ENCODE results near the gene NYNRIN.

Gene NYNRIN

GRCh38 chr14:24456980-24457379 is 58.2 kb downstream of the NYNRIN start:
- Histone ChIP-seq H3K9ac (ENCODE audit: low read depth in 1 of 2, low read length in 2 of 2) (no peak overlapping the region), H3K27me3 (ENCODE audit: control insufficient read depth in 1 of 2, insufficient read depth in 2 of 2, low read length in 2 of 2) (no peaks in the 10 kb centered on the region), H3K9me3 (ENCODE audit: control insufficient read depth in 1 of 2, low read length in 2 of 2) (no peaks in the 10 kb centered on the region), H3K27ac (ENCODE audit: low read depth, low read length) (no peak overlapping the region), H3K36me3 (ENCODE audit: control insufficient read depth in 1 of 2, insufficient read depth in 2 of 2, low read length in 2 of 2) (no peaks in the 10 kb centered on the region), H3K4me3 (ENCODE audit: low read depth in 1 of 2, low read length in 2 of 2) (no peak overlapping the region), H3K4me1 (ENCODE audit: control insufficient read depth in 1 of 2, insufficient read depth in 2 of 2, low read length in 2 of 2) (no peaks in the 10 kb centered on the region)

DNA sequence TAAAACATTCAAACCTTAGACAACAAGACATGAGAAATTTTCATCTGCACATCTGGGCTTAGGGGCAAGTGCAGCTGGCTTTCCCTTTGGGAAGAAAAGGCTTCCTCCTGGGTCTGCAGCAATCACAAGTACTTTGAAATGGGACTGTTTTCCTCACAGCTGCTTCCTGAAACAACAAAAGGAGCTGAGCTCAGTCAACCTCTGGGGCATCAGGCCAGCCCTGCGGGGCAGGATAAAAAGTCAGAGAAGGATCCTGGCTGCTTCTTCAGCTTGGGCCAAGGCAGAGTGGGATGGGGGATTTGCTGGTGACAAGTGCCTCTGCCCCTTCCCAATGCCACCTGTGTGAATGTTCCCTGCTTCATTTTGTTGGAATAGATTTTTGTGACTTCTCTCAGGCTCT is 59.9 kb downstream of the NYNRIN start:
- no peaks in the 10 kb centered on the region for H3K27me3 ChIP-seq (ENCODE audit: control insufficient read depth in 1 of 2, insufficient read depth in 2 of 2, low read length in 2 of 2)
- no peak overlapping the region for H3K9ac ChIP-seq (ENCODE audit: low read depth in 1 of 2, low read length in 2 of 2)
- no peak overlapping the region for H3K4me3 ChIP-seq (ENCODE audit: low read depth in 1 of 2, low read length in 2 of 2)
- H3K36me3 ChIP-seq (ENCODE audit: control insufficient read depth in 1 of 2, insufficient read depth in 2 of 2, low read length in 2 of 2): no peaks in the 10 kb centered on the region
- no peak overlapping the region for H3K27ac ChIP-seq (ENCODE audit: low read depth, low read length)
- no peaks in the 10 kb centered on the region for H3K9me3 ChIP-seq (ENCODE audit: control insufficient read depth in 1 of 2, low read length in 2 of 2)
- no peaks in the 10 kb centered on the region for H3K4me1 ChIP-seq (ENCODE audit: control insufficient read depth in 1 of 2, insufficient read depth in 2 of 2, low read length in 2 of 2)

GRCh38 chr14:24459331-24459730 is 60.5 kb downstream of the NYNRIN start:
- no peaks in the 10 kb centered on the region for H3K27me3 ChIP-seq (ENCODE audit: control insufficient read depth in 1 of 2, insufficient read depth in 2 of 2, low read length in 2 of 2)
- H3K27ac ChIP-seq (ENCODE audit: low read depth, low read length): no peak overlapping the region
- no peaks in the 10 kb centered on the region for H3K9me3 ChIP-seq (ENCODE audit: control insufficient read depth in 1 of 2, low read length in 2 of 2)
- no peak overlapping the region for H3K4me3 ChIP-seq (ENCODE audit: low read depth in 1 of 2, low read length in 2 of 2)
- H3K4me1 ChIP-seq (ENCODE audit: control insufficient read depth in 1 of 2, insufficient read depth in 2 of 2, low read length in 2 of 2): no peaks in the 10 kb centered on the region
- no peak overlapping the region for H3K9ac ChIP-seq (ENCODE audit: low read depth in 1 of 2, low read length in 2 of 2)
- no peaks in the 10 kb centered on the region for H3K36me3 ChIP-seq (ENCODE audit: control insufficient read depth in 1 of 2, insufficient read depth in 2 of 2, low read length in 2 of 2)

GRCh38 chr14:24461336-24461735 is 62.5 kb downstream of the NYNRIN start:
- Histone ChIP-seq H3K36me3 (ENCODE audit: control insufficient read depth in 1 of 2, insufficient read depth in 2 of 2, low read length in 2 of 2) (no peaks in the 10 kb centered on the region), H3K27me3 (ENCODE audit: control insufficient read depth in 1 of 2, insufficient read depth in 2 of 2, low read length in 2 of 2) (no peaks in the 10 kb centered on the region), H3K9ac (ENCODE audit: low read depth in 1 of 2, low read length in 2 of 2) (no peak overlapping the region)

GRCh38 chr14:24463017-24463883 is 64.4 kb downstream of the NYNRIN start:
- no peaks in the 10 kb centered on the region for H3K27me3 ChIP-seq (ENCODE audit: control insufficient read depth in 1 of 2, insufficient read depth in 2 of 2, low read length in 2 of 2)
- no peak overlapping the region for H3K4me3 ChIP-seq (ENCODE audit: low read depth in 1 of 2, low read length in 2 of 2)
- no peaks in the 10 kb centered on the region for H3K4me1 ChIP-seq (ENCODE audit: control insufficient read depth in 1 of 2, insufficient read depth in 2 of 2, low read length in 2 of 2)
- no peaks in the 10 kb centered on the region for H3K9me3 ChIP-seq (ENCODE audit: control insufficient read depth in 1 of 2, low read length in 2 of 2)
- no peaks in the 10 kb centered on the region for H3K36me3 ChIP-seq (ENCODE audit: control insufficient read depth in 1 of 2, insufficient read depth in 2 of 2, low read length in 2 of 2)
- no peak overlapping the region for H3K9ac ChIP-seq (ENCODE audit: low read depth in 1 of 2, low read length in 2 of 2)
- H3K27ac ChIP-seq (ENCODE audit: low read depth, low read length): no peak overlapping the region

More at GRCh38 chr14:24461336-24461735, 62.5 kb downstream of the NYNRIN start:
- H3K27ac ChIP-seq (ENCODE audit: low read depth, low read length): no peak overlapping the region
- no peaks in the 10 kb centered on the region for H3K9me3 ChIP-seq (ENCODE audit: control insufficient read depth in 1 of 2, low read length in 2 of 2)
- no peak overlapping the region for H3K4me3 ChIP-seq (ENCODE audit: low read depth in 1 of 2, low read length in 2 of 2)
- H3K4me1 ChIP-seq (ENCODE audit: control insufficient read depth in 1 of 2, insufficient read depth in 2 of 2, low read length in 2 of 2): no peaks in the 10 kb centered on the region

GRCh38 chr14:24463884-24464785 is 65.3 kb downstream of the NYNRIN start:
- Histone ChIP-seq H3K36me3 (ENCODE audit: control insufficient read depth in 1 of 2, insufficient read depth in 2 of 2, low read length in 2 of 2) (no peaks in the 10 kb centered on the region), H3K4me1 (ENCODE audit: control insufficient read depth in 1 of 2, insufficient read depth in 2 of 2, low read length in 2 of 2) (no peaks in the 10 kb centered on the region), H3K27me3 (ENCODE audit: control insufficient read depth in 1 of 2, insufficient read depth in 2 of 2, low read length in 2 of 2) (no peaks in the 10 kb centered on the region), H3K4me3 (ENCODE audit: low read depth in 1 of 2, low read length in 2 of 2) (no peak overlapping the region), H3K9me3 (ENCODE audit: control insufficient read depth in 1 of 2, low read length in 2 of 2) (no peaks in the 10 kb centered on the region), H3K9ac (ENCODE audit: low read depth in 1 of 2, low read length in 2 of 2) (no peak overlapping the region), H3K27ac (ENCODE audit: low read depth, low read length) (no peak overlapping the region)

GRCh38 chr14:24465368-24465767 is 66.6 kb downstream of the NYNRIN start:
- Histone ChIP-seq H3K9ac (ENCODE audit: low read depth in 1 of 2, low read length in 2 of 2) (no peak overlapping the region), H3K4me3 (ENCODE audit: low read depth in 1 of 2, low read length in 2 of 2) (no peak overlapping the region), H3K27me3 (ENCODE audit: control insufficient read depth in 1 of 2, insufficient read depth in 2 of 2, low read length in 2 of 2) (no peaks in the 10 kb centered on the region), H3K4me1 (ENCODE audit: control insufficient read depth in 1 of 2, insufficient read depth in 2 of 2, low read length in 2 of 2) (no peaks in the 10 kb centered on the region), H3K27ac (ENCODE audit: low read depth, low read length) (no peak overlapping the region), H3K9me3 (ENCODE audit: control insufficient read depth in 1 of 2, low read length in 2 of 2) (no peaks in the 10 kb centered on the region), H3K36me3 (ENCODE audit: control insufficient read depth in 1 of 2, insufficient read depth in 2 of 2, low read length in 2 of 2) (no peaks in the 10 kb centered on the region)

- H3K9me3 ChIP-seq (ENCODE audit: control insufficient read depth in 1 of 2, low read length in 2 of 2): no peaks in the 10 kb centered on the region
- no peak overlapping the region for H3K9ac ChIP-seq (ENCODE audit: low read depth in 1 of 2, low read length in 2 of 2)
- no peaks in the 10 kb centered on the region for H3K4me1 ChIP-seq (ENCODE audit: control insufficient read depth in 1 of 2, insufficient read depth in 2 of 2, low read length in 2 of 2)
- H3K36me3 ChIP-seq (ENCODE audit: control insufficient read depth in 1 of 2, insufficient read depth in 2 of 2, low read length in 2 of 2): no peaks in the 10 kb centered on the region
- no peak overlapping the region for H3K27ac ChIP-seq (ENCODE audit: low read depth, low read length)
- H3K4me3 ChIP-seq (ENCODE audit: low read depth in 1 of 2, low read length in 2 of 2): no peak overlapping the region
- no peaks in the 10 kb centered on the region for H3K27me3 ChIP-seq (ENCODE audit: control insufficient read depth in 1 of 2, insufficient read depth in 2 of 2, low read length in 2 of 2)
Observed at GRCh38 chr14:24465805-24466204, 67.0 kb downstream of the NYNRIN start.

All from duodenal mucosa (tissue), 2 donors.